Neural progenitor cell (in vitro differentiated cells): Measurements from ENCODE around the gene LSP1.

Experiments used
- EZH2 ChIP-seq: fragments of 200-600 bp; sonication (generic); IDR thresholded peaks from 2 replicates; pipeline ENCODE4 v1.6.1; 2017; ENCODE audit warnings: antibody characterized with exemption, mild to moderate bottlenecking, moderate library complexity
- TF ChIP-seq, protein P1 (sequence below): fragments of 200-600 bp; sonication (generic); IDR thresholded peaks from 2 replicates; pipeline ENCODE4 v1.5.1; 2017; ENCODE audit warnings: antibody characterized with exemption, mild to moderate bottlenecking

DNA sequence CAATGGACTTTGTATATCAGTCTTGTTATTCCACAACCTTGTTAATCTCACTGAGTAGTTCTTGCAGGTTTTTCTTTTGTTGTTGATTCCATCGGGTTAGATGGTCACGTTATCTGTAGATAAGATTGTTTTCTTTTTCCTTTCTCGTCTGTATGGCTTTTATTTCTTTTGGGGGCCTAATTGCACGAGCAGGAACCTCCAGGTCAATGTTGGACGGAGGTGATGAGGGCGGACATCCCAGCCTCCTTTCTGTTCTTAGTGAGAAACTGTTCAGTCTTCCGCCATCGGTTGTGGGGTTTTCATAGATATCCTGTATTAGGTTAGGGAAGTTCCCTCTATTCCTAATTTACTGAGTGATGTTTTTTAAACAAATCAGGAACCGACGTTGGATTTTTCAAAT lies 43.6 kb downstream of the LSP1 start:
- TF ChIP-seq, protein P1, sequence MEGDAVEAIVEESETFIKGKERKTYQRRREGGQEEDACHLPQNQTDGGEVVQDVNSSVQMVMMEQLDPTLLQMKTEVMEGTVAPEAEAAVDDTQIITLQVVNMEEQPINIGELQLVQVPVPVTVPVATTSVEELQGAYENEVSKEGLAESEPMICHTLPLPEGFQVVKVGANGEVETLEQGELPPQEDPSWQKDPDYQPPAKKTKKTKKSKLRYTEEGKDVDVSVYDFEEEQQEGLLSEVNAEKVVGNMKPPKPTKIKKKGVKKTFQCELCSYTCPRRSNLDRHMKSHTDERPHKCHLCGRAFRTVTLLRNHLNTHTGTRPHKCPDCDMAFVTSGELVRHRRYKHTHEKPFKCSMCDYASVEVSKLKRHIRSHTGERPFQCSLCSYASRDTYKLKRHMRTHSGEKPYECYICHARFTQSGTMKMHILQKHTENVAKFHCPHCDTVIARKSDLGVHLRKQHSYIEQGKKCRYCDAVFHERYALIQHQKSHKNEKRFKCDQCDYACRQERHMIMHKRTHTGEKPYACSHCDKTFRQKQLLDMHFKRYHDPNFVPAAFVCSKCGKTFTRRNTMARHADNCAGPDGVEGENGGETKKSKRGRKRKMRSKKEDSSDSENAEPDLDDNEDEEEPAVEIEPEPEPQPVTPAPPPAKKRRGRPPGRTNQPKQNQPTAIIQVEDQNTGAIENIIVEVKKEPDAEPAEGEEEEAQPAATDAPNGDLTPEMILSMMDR = no peak
- TF ChIP-seq EZH2 = no peak
